HG03439 (cell line): ENCODE data around the gene FIZ1.

Source experiments
- ATAC-seq: cut with Tn5 transposase; IDR thresholded peaks from one replicate; pipeline ENCODE4 v1.9.1; 2021; ENCODE audit warnings: mild to moderate bottlenecking, moderate library complexity; ENCODE audit not compliant: unreplicated experiment

FIZ1 gene

DNA sequence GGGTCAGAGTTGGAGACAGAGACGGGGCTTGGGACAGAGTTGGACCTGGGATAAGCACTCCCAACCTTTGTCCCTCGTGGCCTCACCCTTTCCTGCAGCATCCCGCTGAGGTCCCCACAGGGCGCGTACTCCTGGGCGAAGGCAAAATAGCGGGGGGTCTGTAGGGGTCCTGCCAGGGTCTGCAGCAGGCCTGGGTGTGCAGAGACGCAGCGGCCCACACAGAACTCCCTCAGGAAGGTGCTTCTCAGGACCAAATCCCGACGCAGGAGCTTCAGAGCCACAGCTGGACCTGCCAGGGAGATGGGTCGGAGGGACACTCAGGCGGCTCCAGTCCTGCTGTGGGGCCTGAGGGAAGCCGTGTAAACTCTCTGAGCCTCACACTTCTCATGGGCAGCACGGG is 55.3 kb downstream of the FIZ1 start:
- ATAC-seq: no peak

DNA sequence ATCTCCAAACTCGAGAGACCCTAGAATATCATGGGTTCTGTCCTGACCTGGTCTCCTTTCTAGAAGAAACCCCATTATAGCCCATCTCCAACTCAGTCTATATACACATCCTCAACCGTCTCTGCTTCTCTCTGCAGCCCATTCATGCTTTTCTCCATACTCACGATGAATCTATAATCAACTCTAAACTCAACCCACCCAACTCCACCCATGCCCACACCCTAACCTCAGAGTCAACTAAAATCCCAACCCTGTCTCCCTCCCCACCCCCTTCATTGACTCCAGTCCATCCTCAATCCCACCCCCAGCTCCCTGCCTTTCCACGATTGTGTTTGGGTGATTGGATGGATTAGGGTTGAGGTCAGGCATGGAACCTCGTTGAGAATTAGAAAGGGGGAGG is 55.8 kb downstream of the FIZ1 start:
- no peak for ATAC-seq

- no peak for ATAC-seq
Measured at GRCh38 chr19:55542292-55542855, 56.9 kb downstream of the FIZ1 start.
